GM21576 (cell line): ENCODE results near the gene DLG2.
"Not testable (repeated sequence)": the region's sequence is repeated elsewhere in the genome, so short reads cannot be mapped to it uniquely, and the experiment has no call there.

ENCODE experiments used
- ATAC-seq: cut with Tn5 transposase; IDR thresholded peaks from one replicate; pipeline ENCODE4 v1.9.1; 2021; ENCODE audit warnings: mild to moderate bottlenecking, moderate library complexity; ENCODE audit not compliant: unreplicated experiment

DLG2 gene

DNA sequence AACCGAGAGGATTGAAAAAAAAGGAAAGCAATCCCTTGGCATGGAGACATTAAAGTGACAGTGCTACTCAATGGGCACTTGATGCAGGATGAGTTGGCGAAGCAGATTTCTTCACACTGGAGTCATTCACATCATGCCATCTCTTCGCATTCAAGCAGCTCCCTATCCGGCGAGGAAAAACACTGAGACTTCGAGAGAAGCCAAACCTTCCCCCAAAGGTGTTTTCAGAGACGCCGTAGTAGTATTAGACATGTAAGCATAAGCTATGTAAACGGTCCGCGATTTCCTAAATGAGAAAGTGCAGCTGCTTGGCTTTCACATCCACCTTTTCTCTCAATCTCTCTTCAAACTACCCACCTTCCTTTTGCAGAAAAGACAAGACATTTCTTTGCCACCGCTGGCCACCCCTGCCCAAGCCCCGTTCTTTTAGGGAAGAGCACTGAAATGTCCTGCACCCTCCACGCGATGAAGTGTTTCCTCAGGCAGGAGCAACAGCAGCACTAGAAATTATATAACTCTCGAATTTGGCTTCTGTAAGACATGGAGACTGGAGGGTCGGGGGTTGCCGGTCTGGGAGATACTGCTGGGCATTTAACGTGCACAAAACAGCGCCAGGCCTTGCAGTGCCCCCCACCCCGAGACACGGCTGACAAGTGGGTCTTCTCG is at the start of gene DLG2:
Gene DLG2, minus strand, starts transcription at position 13 of the 666 bp plus-strand sequence.
- ATAC-seq, result no peak

DNA sequence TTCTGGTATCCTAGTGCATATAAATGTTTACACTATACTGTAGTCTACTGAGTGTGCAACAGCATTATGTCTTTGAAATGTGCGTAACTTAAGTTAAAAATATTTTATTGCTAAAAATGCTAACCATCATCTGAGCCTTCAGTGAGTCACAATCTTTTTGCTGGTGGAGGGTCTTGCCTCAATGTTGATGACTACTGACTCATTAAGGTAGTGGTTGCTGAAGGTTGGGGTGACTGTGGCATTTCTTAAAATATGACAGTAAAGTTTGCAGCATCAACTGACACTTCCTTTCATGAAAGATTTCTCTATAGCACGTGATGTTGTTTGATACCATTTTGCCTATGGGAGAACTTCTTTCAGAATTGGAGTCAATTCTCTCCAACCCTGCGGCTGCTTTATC is 46.2 kb upstream of the DLG2 start:
- no peak for ATAC-seq

DNA sequence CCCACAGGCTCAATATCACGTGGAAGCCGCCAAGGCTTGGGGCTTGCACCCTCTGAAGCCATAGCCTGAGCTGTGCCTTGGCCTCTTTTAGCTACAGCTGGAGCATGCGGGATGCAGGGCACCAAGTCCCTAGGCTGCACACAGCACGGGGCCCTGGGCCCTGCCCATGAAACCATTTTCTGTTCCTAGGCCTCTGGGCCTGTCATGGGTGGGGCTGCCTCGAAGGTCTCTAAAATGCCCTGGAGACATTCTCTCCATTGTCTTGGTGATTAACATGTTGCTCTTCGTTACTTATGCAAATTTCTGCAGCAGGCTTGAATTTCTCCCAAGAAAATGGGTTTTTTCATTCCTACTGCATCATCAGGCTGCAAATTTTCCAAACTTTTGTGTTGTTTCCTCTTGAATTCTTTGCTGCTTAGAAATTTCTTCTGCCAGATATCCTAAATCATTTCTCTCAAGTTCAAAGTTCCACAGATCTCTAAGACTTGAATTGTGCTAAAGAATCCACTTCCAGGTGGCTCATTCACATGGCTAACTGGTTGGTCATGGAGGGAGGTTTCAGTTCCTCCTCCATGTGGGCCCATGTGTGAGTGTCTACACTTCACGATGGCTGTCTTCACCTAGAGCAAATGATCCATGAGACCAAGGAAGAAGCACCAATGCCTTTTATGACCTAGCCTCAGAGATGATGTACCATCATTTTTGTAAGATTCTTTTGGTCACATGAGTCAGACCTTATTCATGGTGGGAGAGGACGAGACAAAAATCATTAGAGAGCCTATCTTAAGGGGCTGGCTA is 45.2 kb upstream of the DLG2 start:
- ATAC-seq, result no peak

DNA sequence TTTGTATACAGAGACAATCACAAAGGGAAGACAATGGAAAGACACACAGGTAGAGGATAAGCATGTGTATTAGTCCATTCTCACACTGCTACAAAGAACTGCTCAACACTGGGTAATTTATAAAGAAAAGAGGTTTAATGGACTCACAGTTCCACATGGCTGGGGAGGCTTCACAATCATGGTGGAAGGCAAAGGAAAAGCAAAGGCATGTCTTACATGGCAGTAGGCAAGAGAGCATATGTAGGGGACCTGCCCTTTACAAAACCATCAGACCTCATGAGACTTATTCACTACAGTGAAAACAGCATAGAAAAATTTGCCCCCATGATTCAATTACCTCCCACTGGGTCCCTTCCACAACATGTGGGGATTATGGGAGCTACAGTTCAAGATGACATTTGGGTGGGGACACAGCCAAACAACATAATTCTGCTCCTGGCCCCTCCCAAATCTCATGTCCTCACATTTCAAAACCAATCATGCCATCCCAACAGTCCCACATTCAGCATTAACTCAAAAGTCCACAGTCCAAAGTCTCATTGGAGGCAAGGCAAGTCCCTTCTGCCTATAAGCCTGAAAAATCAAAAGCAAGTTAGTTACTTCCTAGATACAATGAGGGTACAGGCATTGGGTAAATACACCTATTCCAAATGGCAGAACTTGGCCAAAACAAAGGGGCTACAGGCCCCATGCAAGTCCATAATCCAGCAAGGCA is 44.0 kb upstream of the DLG2 start:
- not testable (repeated sequence) for ATAC-seq

DNA sequence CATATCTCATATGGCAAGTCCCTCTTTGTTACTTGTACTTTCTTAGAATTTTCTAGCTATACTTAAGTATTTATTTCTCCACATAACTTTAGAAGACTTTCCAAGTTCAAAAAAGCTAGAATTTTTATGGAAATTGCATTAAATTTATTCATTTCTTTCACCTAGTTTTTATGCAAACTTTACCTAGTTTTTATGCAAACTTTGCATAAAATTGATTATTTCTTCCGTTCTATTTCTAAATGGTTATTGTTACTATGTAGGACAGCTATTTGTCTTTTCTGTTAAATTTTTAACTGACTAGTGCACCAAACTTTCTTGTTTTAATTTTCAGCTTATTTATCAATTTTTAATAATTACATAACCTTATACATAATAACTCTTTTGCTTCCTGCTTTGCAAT is 41.0 kb upstream of the DLG2 start:
- no peak for ATAC-seq

DNA sequence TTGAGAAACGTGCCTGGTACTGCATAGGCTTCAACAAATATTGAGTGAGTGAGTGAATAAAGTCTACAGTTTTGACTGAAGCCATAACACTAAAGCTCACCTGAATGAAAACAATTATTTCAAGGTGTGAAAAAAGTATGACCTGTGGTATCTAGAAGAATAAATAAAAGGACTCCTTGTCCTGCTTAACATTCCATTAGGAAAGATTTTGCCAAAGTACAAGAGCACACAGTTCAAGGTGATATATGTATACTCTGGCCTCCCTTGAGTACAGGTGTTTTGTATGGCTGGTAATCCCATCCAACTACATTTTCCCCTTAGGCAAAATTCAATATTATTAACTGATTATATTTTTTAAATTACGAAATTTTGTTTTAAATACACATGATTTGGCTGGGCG is 39.5 kb upstream of the DLG2 start:
- ATAC-seq, result no peak

DNA sequence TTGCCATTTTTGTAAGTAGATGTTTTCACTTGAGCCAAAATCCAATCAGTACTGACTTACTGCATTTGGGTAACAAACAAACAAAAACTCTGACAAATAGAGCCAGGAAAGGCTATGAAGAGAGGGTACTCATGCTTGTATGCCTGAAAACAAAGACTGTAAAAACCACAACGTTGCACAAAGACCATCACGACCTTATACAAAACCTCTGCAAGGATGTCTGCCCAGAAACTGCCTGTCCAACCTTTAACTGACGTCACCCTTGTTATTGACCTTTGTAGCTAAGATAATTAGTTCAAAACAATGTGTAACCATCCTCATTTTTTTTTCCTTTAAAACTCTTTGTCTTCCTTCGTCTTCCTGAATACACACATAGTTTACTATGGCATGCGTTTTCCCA is 38.6 kb upstream of the DLG2 start:
- no peak for ATAC-seq

DNA sequence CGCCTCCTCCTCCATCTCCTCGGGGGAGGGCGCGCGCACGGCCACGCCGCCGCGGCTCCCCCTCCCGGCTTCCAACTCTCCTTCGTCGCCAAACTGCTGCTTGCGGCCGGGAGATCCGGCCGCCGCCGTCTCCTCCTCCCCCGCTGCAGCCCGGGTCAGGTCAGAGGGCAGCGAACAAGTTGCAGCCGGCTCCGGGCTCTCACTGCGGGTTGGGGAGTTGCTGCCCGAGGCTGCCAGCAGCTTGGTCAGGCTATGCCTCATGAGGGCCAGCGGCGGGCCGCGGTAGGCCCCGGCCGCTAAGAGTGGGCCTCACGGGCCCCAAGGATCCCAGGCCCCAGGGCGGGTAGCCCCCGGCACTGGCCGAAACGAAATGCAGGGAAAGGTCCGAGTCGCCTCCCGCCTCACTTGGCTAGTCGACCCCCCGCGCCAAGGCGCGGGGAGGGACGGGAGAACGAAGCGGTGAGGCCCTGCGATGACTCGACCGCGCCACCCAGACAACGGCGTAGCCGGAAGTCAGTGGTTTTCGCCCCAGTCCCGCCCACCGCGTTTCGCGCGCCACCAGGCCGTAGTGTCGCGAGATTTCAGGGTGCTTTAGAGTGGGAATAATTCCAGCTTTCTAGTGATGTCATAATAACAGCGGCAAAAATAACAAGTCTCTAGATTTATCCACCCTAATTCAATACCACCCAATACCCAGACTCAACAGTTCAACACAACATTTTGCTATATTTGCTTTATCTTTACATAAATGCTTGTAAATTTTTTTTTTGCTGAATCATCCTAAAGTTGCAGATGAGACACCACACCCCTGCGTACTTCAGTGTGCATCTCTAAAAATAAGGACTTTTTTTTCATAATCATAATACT is 37.7 kb upstream of the DLG2 start, which contains the start of gene CREBZF:
Gene CREBZF, minus strand, starts transcription at position 515 of the 867 bp plus-strand sequence. Its CDS starts 254 bp downstream, at position 261.
- peak; percentile 88 for ATAC-seq

DNA sequence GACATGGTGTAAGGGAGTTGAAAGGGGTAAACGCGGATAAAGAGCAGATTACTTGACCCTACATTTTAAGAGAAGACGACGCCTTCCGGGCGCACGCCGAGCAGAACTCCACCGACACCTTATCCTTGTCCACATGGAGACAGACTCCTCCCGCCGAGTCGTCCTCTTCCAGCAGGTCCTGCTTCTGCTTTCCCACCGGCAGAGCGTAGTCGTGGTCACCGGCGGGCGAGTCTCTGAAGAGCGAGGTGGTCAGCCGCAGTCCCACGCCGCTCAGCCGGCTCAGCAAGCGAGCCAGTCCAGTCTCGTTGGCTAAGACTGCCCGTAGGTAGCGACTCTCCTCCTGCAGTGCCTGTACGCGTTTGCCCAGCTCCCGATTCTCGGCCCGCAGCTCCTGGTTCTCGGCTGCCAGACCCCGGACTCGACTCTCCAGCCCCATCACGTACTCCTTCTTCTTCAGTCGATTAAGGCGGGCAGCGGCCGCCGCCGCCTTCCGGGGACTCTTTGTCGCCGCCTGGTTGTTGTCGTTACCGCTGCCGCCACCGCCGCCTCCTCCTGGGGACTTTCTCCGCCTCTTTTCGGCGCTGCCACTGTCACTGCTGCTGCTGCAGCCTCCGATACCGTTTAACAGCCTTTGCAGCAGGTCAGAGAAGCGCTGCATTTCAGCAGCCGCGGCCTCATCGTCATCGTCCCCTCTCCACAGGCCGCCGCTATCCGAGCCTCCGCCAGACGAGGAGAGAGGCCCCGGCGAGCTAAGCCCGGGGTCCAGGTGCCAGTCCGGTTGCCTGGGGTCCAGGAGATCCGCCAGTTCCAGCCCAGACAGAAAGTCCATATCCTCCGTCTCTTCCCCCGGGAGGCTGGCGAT is 36.8 kb upstream of the DLG2 start:
- peak; percentile 69 for ATAC-seq

DNA sequence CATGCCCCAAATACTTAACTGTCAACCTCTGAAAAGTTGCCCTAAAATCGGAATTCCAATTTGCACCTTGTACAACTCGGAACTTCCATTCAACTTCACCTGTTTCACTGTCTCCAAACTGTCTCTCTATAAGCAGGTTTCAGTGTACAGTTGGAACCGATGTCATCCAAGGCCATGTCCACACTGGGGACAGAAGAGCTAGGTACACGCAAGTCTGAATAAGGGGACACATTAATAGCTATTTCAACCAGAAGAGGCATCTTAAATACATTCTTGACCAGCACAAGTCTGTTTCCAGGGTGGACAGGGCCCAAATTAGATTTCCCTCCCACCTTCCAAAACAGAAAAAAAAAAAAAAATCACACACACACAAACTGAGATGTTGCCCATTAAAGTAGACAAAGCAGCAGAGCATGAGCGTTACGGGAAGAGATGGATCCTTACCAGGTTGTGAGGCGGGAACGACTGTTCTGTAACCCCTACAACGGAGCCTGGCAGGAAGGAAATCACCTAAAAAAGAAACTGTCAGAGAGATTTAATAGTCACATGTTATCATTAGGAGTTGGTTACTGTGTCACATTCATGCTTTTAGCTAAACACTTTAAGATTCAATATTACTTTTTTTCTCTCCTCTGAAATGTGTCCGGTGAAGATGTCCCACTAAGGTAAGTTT is 36.1 kb upstream of the DLG2 start:
- no peak for ATAC-seq

DNA sequence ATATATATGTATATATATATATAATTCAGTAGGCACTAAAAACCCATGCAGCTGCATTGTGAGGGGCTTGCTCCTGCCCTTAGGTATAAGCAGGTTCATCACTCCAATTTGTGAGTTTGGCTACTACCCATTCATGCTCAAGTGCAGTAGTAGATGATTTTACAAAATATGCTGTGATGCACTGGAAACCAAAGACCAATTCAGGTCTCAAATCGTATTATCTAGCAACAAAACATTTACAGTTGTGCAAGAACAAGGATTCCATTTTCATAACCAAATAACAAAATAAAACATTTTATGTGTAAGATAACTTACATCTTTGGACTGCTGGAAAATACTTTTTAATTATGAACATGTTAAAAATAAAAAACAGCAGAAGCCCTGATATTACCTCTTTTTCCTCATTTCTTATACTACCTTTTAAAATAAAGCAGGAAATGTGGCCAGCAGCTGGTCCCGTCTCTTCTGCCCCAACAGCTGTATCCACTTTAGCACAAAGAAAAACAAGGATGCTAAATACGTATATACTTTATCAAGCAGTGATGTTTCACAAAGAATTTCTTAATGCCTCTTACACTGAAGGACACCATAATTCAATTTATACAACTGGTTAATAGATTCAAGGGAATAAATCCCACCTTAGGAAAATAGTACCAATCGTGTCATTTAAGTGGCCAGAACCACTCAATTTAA is 35.0 kb upstream of the DLG2 start:
- ATAC-seq, result no peak

DNA sequence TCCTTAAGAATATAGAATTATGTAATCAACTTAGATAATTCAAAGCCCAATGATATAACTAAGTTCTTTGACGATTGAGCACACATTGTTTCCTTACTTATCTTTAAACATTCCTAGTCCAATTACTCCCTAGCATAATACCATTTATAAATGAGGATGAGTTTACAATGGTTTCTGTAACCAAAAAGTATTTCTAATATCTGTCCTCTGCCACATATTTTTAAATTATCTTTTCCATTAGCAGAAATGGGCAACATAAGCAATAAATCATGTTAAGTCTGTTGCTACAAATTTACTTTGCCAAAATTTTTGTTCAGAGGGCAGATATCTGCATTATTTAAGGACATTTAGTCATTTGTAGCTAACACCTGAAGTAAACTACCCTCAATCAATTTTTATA is 31.0 kb upstream of the DLG2 start:
- no peak for ATAC-seq

DNA sequence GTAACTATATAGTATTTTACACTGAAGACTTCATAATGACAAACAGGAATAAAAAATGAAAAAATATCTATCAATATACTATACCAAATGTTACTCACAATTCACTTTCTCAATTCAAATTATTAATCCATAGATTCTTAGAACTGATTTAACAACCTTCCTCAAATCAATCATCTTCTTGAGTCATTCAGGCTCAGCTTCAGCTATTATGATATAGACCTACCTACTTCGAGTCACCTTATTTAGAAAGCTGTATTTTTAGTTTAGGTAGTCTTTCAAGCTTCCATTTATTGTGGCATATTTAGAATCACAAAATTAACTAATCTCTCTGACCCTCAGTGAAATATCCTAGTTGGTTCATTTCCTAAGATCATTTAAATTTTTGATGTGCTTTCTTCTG is 29.6 kb upstream of the DLG2 start:
- ATAC-seq, result no peak

DNA sequence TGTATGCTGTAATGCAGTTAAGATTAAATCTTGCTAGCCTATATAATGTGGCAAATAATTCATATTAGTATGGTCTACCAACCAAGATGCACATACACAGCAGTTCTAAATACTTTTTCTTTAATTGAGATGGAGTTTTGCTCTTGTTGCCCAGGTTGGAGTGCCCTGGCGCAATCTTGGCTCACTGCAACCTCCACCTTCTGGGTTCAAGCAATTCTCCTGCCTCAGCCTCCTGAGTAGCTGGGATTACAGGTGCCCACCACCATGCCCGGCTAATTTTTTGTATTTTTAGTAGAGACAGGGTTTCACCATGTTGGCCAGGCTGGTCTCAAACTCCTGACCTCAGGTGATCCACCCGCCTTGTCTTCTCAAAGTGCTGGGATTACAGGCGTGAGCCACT is 27.2 kb upstream of the DLG2 start:
- ATAC-seq, result not testable (repeated sequence)

DNA sequence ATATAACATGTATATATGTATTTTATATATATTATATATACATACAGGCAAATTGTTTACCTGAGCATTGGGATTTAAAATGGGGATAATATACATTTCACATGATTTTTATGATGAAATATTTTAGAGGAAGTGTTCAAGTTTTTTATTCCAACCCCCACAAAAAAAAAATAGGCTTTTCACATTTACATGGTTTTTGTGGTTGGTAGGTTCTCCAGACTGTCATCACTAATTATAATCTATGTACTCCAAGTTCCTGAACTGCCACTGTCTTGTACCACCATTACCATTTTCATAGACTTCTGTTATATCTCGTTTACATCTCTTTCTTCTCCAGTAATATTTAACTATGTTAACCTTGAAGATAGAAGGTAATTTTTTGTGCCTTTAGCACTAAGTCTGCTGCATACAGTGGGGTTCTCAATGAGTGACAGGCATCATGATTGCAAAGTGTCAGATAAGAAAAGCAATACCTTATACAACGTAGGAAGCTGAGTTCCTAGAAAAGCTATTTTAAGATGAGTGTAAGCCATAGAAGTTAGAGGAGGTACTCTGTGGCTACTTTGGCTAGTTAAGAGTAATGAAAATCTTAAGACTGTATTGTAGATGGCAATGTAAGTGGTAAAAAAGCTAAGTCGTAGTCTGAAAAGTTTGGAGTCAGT is 25.8 kb upstream of the DLG2 start:
- no peak for ATAC-seq

DNA sequence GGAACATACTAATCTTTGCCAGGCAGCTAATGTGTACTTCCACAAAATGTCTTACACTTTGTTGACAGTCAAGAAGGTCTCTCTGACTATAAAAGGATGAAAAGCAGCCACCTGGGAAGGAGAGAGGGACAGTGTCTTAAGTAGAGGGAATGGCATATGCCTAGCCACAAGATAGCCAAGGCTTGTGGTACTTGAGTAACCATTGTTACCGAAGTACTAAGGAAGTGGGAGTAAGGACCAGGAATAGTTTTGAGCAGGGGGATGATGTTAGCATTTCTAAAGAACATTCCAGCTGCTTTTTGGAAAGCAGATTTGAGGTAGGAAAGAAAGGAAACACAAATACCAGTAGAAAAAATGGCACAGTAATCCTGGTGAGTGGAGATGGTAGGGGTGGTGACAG is 24.0 kb upstream of the DLG2 start:
- ATAC-seq, result no peak

DNA sequence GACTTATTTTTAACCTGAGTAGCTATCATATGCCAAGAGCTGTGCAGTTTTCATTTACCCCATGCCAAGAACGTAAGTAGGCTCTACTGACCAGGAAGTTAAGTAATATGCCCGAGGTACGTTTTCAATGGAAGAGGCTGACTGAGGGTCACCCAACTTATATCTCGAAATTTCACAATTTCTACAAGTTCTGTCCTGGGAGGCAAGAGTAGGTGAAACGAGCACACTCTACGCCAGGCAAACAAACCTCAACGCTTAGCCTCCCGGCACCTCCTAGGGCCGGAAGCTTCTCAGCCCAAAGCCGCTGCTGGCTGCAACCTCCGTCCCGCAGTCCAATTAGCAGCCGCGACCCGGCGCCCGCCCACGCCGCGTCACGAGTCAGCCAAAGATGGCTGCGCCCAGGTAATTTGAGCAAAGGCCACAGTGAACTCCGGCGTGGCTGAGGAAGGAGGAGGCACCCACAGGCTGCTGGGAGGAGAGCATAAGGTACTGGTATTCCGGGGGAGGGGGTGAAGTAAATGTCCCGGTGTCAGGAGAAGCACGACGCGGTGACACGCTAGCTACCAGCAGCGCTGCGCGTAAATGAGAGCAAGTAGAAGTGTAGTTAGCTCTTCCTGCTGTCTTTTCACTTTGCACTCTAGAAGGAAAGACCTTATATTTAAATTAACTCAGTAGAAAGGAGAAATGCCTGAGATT is 20.6 kb upstream of the DLG2 start, which contains the start of gene TMEM126A:
Gene TMEM126A, plus strand, starts transcription at position 364 of the 696 bp plus-strand sequence. CDS start 2,289 bp downstream, outside the sequence.
- ATAC-seq, result peak; percentile 99
